A549 (cell line): ENCODE results near the gene GGTA1.

Experiments
- CBX8 ChIP-seq: fragments of 200-600 bp; sonication (generic); IDR thresholded peaks from 2 replicates; pipeline ENCODE4 v1.6.1; 2016
- EHF ChIP-seq: fragments of 250-450 bp; sonication (Bioruptor Pico); IDR thresholded peaks from 2 replicates; pipeline ENCODE4 v1.5.0; 2020; ENCODE audit warnings: mild to moderate bottlenecking

- TF ChIP-seq CBX8 (no peak), EHF (CRISPR knock-in tag) (no peak)
These were observed 42.4 kb upstream of the GGTA1 start for GRCh38 chr9:121542025-121542424.
